ENCODE data around the gene ARHGAP4. TPM values are rescaled to one million over a fixed set of nuclear protein-coding genes. Genes with fewer than 3 reads are reported as not detected.

ARHGAP4 gene
- total RNA-seq, 3 donors from 2014 or later (not counting 1 experiment from before 2014, with no cell fraction given) = 352 to 398 (median 384) TPM

- 57% methylated on average over 11 of the region's 19 CpGs for WGBS (ENCODE audit: insufficient coverage)
- Histone ChIP-seq H3K36me3 (ENCODE audit: control insufficient read depth, insufficient read depth, low read length) (peaks cover 34% of the 10 kb centered on the region), H3K4me1 (ENCODE audit: control insufficient read depth, insufficient read depth, low read length) (peaks cover 60% of the 10 kb centered on the region), H3K9me3 (ENCODE audit: control insufficient read depth, insufficient read depth, low read length) (no peaks in the 10 kb centered on the region), H3K27me3 (ENCODE audit: control insufficient read depth, insufficient read depth, low read length) (no peaks in the 10 kb centered on the region), H3K4me3 (ENCODE audit: low read length) (no peak overlapping the region), H3K27ac (ENCODE audit: low read length) (peak overlapping the region; percentile 61)
- Mint-ChIP-seq H3K4me3 (peak overlapping the region; percentile 65), H3K27me3 (ENCODE audit: low read depth in 2 of 2) (no peaks in the 10 kb centered on the region), H3K36me3 (no peaks in the 10 kb centered on the region), H3K9me3 (no peaks in the 10 kb centered on the region), H3K27ac (peak overlapping the region; percentile 73 to 93), H3K4me1 (peaks cover 11 to 25% of the 10 kb centered on the region in 2 donors)
- TF ChIP-seq CTCF (IDR thresholded peaks at IDR 0.05) = peak; percentile 65
- DNase-seq = peak; percentile 43 to 88
- ATAC-seq = peak; percentile 74 to 86 (median 74)
- intact Hi-C loops (cut with micrococcal nuclease) = loop anchor here (1.0 kb wide), 1 partner anchor 23 kb away; no protein-coding TSS in a partner anchor
Observed at GRCh38 chrX:153947009-153947769, 21.1 kb upstream of the ARHGAP4 start.

GRCh38 chrX:153945956-153946943, 20.2 kb upstream of the ARHGAP4 start:
- H3K4me3 Mint-ChIP-seq = no peak overlapping the region
- H3K4me1 ChIP-seq (ENCODE audit: control insufficient read depth, insufficient read depth, low read length) = peaks cover 66% of the 10 kb centered on the region

GRCh38 chrX:153944800-153945150, 18.7 kb upstream of the ARHGAP4 start:
- intact Hi-C loops (cut with micrococcal nuclease) = no loop called here
- no peaks in the 10 kb centered on the region for H3K27me3 Mint-ChIP-seq (ENCODE audit: low read depth in 2 of 2)

More at GRCh38 chrX:153945956-153946943, 20.2 kb upstream of the ARHGAP4 start:
- peaks cover 12 to 26% of the 10 kb centered on the region in 2 donors for H3K4me1 Mint-ChIP-seq
- 86% methylated on average over 24 of the region's 24 CpGs for WGBS (ENCODE audit: insufficient coverage)
- DNase-seq (no peak), ATAC-seq (no peak)
- Histone ChIP-seq H3K36me3 (ENCODE audit: control insufficient read depth, insufficient read depth, low read length) (peaks cover 24% of the 10 kb centered on the region), H3K27ac (ENCODE audit: low read length) (no peak overlapping the region), H3K9me3 (ENCODE audit: control insufficient read depth, insufficient read depth, low read length) (no peaks in the 10 kb centered on the region), H3K27me3 (ENCODE audit: control insufficient read depth, insufficient read depth, low read length) (no peaks in the 10 kb centered on the region), H3K4me3 (ENCODE audit: low read length) (no peak overlapping the region)
- H3K9me3 Mint-ChIP-seq = no peaks in the 10 kb centered on the region
- H3K27ac Mint-ChIP-seq = peak overlapping the region in 1 of 2 donors; percentile 93
- intact Hi-C loops (cut with micrococcal nuclease) = no loop called here
- H3K27me3 Mint-ChIP-seq (ENCODE audit: low read depth in 2 of 2) = no peaks in the 10 kb centered on the region
- TF ChIP-seq CTCF (IDR thresholded peaks at IDR 0.05) = no peak
- H3K36me3 Mint-ChIP-seq = no peaks in the 10 kb centered on the region

More at GRCh38 chrX:153944800-153945150, 18.7 kb upstream of the ARHGAP4 start:
- no peaks in the 10 kb centered on the region for H3K9me3 Mint-ChIP-seq
- 45% methylated on average over 6 of the region's 6 CpGs for WGBS (ENCODE audit: insufficient coverage)
- H3K36me3 ChIP-seq (ENCODE audit: control insufficient read depth, insufficient read depth, low read length) = peaks cover 10% of the 10 kb centered on the region
- H3K4me3 ChIP-seq (ENCODE audit: low read length) = peak overlapping the region; percentile 44
- no peak overlapping the region for H3K27ac ChIP-seq (ENCODE audit: low read length)
- H3K27ac Mint-ChIP-seq = peak overlapping the region; percentile 53 to 90
- H3K4me1 ChIP-seq (ENCODE audit: control insufficient read depth, insufficient read depth, low read length) = peaks cover 67% of the 10 kb centered on the region
- ATAC-seq = peak in 1 of 3 donors; percentile 4
- no peak for TF ChIP-seq CTCF (IDR thresholded peaks at IDR 0.05)
- H3K27me3 ChIP-seq (ENCODE audit: control insufficient read depth, insufficient read depth, low read length) = no peaks in the 10 kb centered on the region
- peaks cover 15 to 29% of the 10 kb centered on the region in 2 donors for H3K4me1 Mint-ChIP-seq
- H3K4me3 Mint-ChIP-seq = peak overlapping the region; percentile 67
- H3K9me3 ChIP-seq (ENCODE audit: control insufficient read depth, insufficient read depth, low read length) = no peaks in the 10 kb centered on the region
- no peak for DNase-seq
- no peaks in the 10 kb centered on the region for H3K36me3 Mint-ChIP-seq
